Spinal cord (tissue), 10 donors: Measurements from ENCODE around the gene TRIM34. TPM values are rescaled to one million over a fixed set of nuclear protein-coding genes. Genes with fewer than 3 reads are reported as not detected.
"Not testable (repeated sequence)": the region's sequence is repeated elsewhere in the genome, so short reads cannot be mapped to it uniquely, and the experiment has no call there.

ENCODE experiments used
- DNase-seq, 6 donors: peaks; one replicate each; pipeline versions ENCODE4 v3.0.0 to v3.0.0-alpha.2; 2013 to 2015; ENCODE audit warnings: low spot score in 6 of 6, low read depth in 4 of 6
- H3K27ac ChIP-seq: one replicate; pipeline ENCODE4 v1.5.1; 2013; ENCODE audit warnings: low read depth, low read length, control low read depth
- H3K27me3 ChIP-seq: one replicate; pipeline ENCODE4 v1.6.1; 2013; ENCODE audit warnings: low read length; ENCODE audit not compliant: control insufficient read depth, insufficient read depth
- H3K36me3 ChIP-seq: one replicate; pipeline ENCODE4 v1.6.1; 2013; ENCODE audit warnings: low read length; ENCODE audit not compliant: control insufficient read depth, insufficient read depth
- H3K4me1 ChIP-seq: one replicate; pipeline ENCODE4 v1.6.1; 2013; ENCODE audit warnings: low read length; ENCODE audit not compliant: control insufficient read depth, insufficient read depth
- H3K4me3 ChIP-seq: one replicate; pipeline ENCODE4 v1.5.1; 2013; ENCODE audit warnings: low read depth, low read length, control low read depth
- H3K9me3 ChIP-seq: one replicate; pipeline ENCODE4 v1.6.1; 2013; ENCODE audit warnings: low read length; ENCODE audit not compliant: control insufficient read depth, insufficient read depth
- WGBS: methylation state at CpG from one replicate; pipeline ENCODE4 v1.1.5; 2013; ENCODE audit warnings: missing lambda C conversion rate; ENCODE audit not compliant: insufficient coverage; 5-methylcytosine and 5-hydroxymethylcytosine counted together
- polyA plus RNA-seq, 2 donors: library from polyadenylated mRNA; unstranded; fragments of 120-200 nt; gene quantifications; one replicate each; pipeline ENCODE4 v1.2.1, GENCODE V29; 2013; ENCODE audit not compliant: insufficient read length in 2 of 2
- total RNA-seq, 2 donors: library from RNA; depleted of rRNA in 1 of 2; stranded (reverse); fragments of 120-200 nt in 1 of 2; fragments of >200 nt in 1 of 2; gene quantifications; one replicate each; pipeline versions ENCODE4 v1.2.3 to v1.2.4, GENCODE V29; 2013 to 2014
- donor health status: healthy.

Gene TRIM34
- total and polyA plus RNA-seq, 4 donors, result 3.5 to 15.1 (median 5.5) TPM

- DNase-seq, result peak in 1 of 6 donors; percentile 10
- H3K9me3 ChIP-seq, result no peaks in the 10 kb centered on the region
- no peaks in the 10 kb centered on the region for H3K27me3 ChIP-seq
- H3K4me3 ChIP-seq, result peak overlapping the region; percentile 28
- H3K36me3 ChIP-seq, result no peaks in the 10 kb centered on the region
- peak overlapping the region; percentile 75 for H3K27ac ChIP-seq
- no peaks in the 10 kb centered on the region for H3K4me1 ChIP-seq
- 29% methylated on average over 1 of the region's 5 CpGs for WGBS
These were observed 65.4 kb downstream of the TRIM34 start for GRCh38 chr11:5690216-5690615.

DNA sequence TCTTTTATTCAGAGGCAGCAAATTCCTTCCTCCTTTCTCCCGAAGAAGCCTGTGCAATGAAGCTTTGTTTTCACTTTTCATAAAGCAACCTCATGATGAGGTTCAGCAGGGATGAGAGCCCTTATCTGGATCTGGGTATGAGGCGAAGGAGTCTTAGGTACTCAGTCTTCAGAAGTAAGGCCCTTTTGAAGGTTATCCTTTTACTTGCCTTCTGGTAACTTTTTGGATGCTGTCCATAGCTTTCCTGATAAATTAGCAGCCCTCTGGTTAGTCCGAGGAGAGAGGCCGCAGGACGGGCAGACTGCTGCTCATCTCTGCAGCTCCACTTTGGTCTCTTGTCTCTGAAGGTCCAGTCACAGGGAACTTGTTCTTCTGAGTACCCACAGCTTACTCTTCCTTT lies 65.9 kb downstream of the TRIM34 start:
- no peak overlapping the region for H3K4me3 ChIP-seq
- peak overlapping the region; percentile 75 for H3K27ac ChIP-seq

GRCh38 chr11:5691238-5691963 lies 66.6 kb downstream of the TRIM34 start:
- not testable (repeated sequence) for H3K27ac ChIP-seq, H3K4me1 ChIP-seq, H3K4me3 ChIP-seq, H3K9me3 ChIP-seq, DNase-seq, H3K36me3 ChIP-seq, H3K27me3 ChIP-seq
- 90% methylated on average over 10 of the region's 12 CpGs for WGBS

More for the DNA sequence above, 65.9 kb downstream of the TRIM34 start:
- DNase-seq, result peak in 1 of 6 donors; percentile 13
- Histone ChIP-seq H3K27me3 (no peaks in the 10 kb centered on the region), H3K4me1 (no peaks in the 10 kb centered on the region), H3K36me3 (no peaks in the 10 kb centered on the region), H3K9me3 (no peaks in the 10 kb centered on the region)
- WGBS, result 81% methylated on average over 4 of the region's 5 CpGs

DNA sequence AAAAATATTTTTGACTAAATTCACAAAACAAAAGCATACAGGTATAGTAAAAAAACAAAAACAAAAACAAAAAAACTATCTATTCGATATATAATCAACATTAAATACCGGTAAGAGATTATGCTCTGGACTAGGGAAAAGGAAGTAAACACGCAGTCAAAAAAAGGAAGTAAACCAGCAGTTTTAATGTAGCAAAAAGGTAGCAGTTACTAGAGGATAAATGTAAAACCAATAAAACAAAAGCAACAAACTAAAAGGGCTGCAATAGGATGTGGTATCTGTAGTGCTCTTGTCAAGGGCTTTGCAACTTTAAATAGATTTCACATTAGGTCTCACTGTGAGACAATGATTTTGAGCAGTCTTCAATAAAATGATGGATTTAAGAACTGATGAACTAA lies 67.2 kb downstream of the TRIM34 start:
- Histone ChIP-seq H3K9me3 (no peaks in the 10 kb centered on the region), H3K27ac (no peak overlapping the region), H3K27me3 (no peaks in the 10 kb centered on the region), H3K36me3 (no peaks in the 10 kb centered on the region), H3K4me1 (no peaks in the 10 kb centered on the region), H3K4me3 (no peak overlapping the region)
- no CpG with 5 or more reads among the region's 3 CpGs for WGBS
- DNase-seq, result no peak

Other genes with a start within 250 kb of the TRIM34 start
- not detected for gene OR51M1, start 241.2 kb upstream of the TRIM34 start, total RNA-seq
- gene OR51M1, start 241.2 kb upstream of the TRIM34 start, polyA plus RNA-seq, result not detected
- gene OR51Q1, start 202.9 kb upstream of the TRIM34 start, total RNA-seq, result not detected
- not detected for gene OR51Q1, start 202.9 kb upstream of the TRIM34 start, polyA plus RNA-seq
- under 1 TPM in 1 of 2 donors, not detected in 1; 0.28 TPM for gene OR51I1, start 183.5 kb upstream of the TRIM34 start, total RNA-seq
- not detected for gene OR51I1, start 183.5 kb upstream of the TRIM34 start, polyA plus RNA-seq
- not detected for gene OR51I2, start 175.7 kb upstream of the TRIM34 start, total RNA-seq
- gene OR51I2, start 175.7 kb upstream of the TRIM34 start, polyA plus RNA-seq, result not detected
- not detected for gene OR52D1, start 136.3 kb upstream of the TRIM34 start, total RNA-seq
- not detected for gene OR52D1, start 136.3 kb upstream of the TRIM34 start, polyA plus RNA-seq
- under 1 TPM; 0.10 to 0.39 TPM for gene UBQLN3, start 115.0 kb upstream of the TRIM34 start, total RNA-seq
- not detected for gene UBQLN3, start 115.0 kb upstream of the TRIM34 start, polyA plus RNA-seq
- under 1 TPM; 0.30 to 0.55 TPM for gene UBQLNL, start 108.3 kb upstream of the TRIM34 start, total RNA-seq
- under 1 TPM; 0.33 to 0.59 TPM for gene UBQLNL, start 108.3 kb upstream of the TRIM34 start, polyA plus RNA-seq
- gene OR52H1, start 76.5 kb upstream of the TRIM34 start, total RNA-seq, result under 1 TPM; 0.40 to 0.55 TPM
- gene OR52H1, start 76.5 kb upstream of the TRIM34 start, polyA plus RNA-seq, result not detected
- not detected for gene OR52B6, start 44.1 kb upstream of the TRIM34 start, total RNA-seq
- gene OR52B6, start 44.1 kb upstream of the TRIM34 start, polyA plus RNA-seq, result not detected
- gene TRIM6, start 28.4 kb upstream of the TRIM34 start, total RNA-seq, result 1 to 10 TPM; 3.3 to 4.3 TPM
- 1 to 10 TPM; 1.1 to 1.7 TPM for gene TRIM6, start 28.4 kb upstream of the TRIM34 start, polyA plus RNA-seq
- gene TRIM5, start 60.1 kb downstream of the TRIM34 start, total RNA-seq, result 10 to 100 TPM; 15.3 to 25.5 TPM
- 10 to 100 TPM; 10.4 to 12.3 TPM for gene TRIM5, start 60.1 kb downstream of the TRIM34 start, polyA plus RNA-seq
- gene TRIM22, start 64.8 kb downstream of the TRIM34 start, total RNA-seq, result 10 to 100 TPM; 25.3 to 26.0 TPM
- gene TRIM22, start 64.8 kb downstream of the TRIM34 start, polyA plus RNA-seq, result 10 to 100 TPM; 11.8 to 14.5 TPM
- gene OR56B1, start 111.4 kb downstream of the TRIM34 start, total RNA-seq, result not detected
- gene OR56B1, start 111.4 kb downstream of the TRIM34 start, polyA plus RNA-seq, result not detected
- under 1 TPM in 1 of 2 donors, not detected in 1; 0.20 TPM for gene OR52N4, start 129.2 kb downstream of the TRIM34 start, total RNA-seq
- gene OR52N4, start 129.2 kb downstream of the TRIM34 start, polyA plus RNA-seq, result under 1 TPM in 1 of 2 donors, not detected in 1; 0.33 TPM
- not detected for gene OR52N5, start 158.4 kb downstream of the TRIM34 start, total RNA-seq
- gene OR52N5, start 158.4 kb downstream of the TRIM34 start, polyA plus RNA-seq, result not detected
- gene OR52N1, start 166.3 kb downstream of the TRIM34 start, total RNA-seq, result not detected
- not detected for gene OR52N1, start 166.3 kb downstream of the TRIM34 start, polyA plus RNA-seq
- not detected for gene OR52N2, start 183.9 kb downstream of the TRIM34 start, total RNA-seq
- gene OR52N2, start 183.9 kb downstream of the TRIM34 start, polyA plus RNA-seq, result not detected
- not detected for gene OR52E6, start 216.9 kb downstream of the TRIM34 start, total RNA-seq
- gene OR52E6, start 216.9 kb downstream of the TRIM34 start, polyA plus RNA-seq, result not detected
- gene OR52E8, start 232.7 kb downstream of the TRIM34 start, total RNA-seq, result not detected
- not detected for gene OR52E8, start 232.7 kb downstream of the TRIM34 start, polyA plus RNA-seq